Measurements from ENCODE around the gene C16orf74.

The C16orf74 gene

DNA sequence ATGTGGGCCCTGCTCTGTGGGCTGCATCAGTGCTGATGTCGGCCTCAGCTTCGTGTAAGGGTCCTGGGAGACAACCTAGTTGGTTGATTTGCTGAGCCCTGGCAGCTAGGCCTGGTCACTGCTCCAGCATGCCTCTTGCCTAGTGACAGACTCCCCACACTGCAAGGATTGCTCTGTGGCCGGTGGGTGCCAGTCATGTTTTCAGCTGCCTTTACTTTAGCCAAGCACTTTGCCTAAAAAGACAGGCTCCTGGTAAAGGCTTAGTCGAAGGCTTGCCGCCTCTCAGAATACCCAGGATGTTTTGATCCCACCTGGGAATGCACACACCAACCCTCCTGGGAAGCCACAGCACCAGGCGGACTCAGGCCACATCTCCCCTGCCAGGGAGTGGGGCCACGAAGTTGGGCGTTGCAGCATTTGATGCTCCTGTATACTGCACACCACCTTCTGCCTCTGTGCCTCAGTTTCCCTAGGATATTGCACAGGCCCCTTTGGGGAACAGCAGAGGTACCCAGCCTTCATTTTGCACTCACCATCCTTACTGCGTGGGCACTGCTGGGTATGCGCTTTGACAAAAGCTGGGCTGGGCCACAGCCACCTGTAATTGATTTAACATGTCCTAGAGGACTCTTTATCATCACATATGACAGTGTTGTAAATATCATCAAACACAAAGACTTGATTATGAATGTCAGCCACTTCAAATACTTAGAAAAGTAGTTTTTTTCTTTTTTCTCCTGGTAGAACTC lies 82.0 kb downstream of the C16orf74 start:
- no peak for DNase-seq

- no peak for DNase-seq
Observed at GRCh38 chr16:85667841-85668413, 83.0 kb downstream of the C16orf74 start.

- DNase-seq, result no peak
Observed at GRCh38 chr16:85667261-85667660, 83.6 kb downstream of the C16orf74 start.

- DNase-seq, result no peak
Observed at GRCh38 chr16:85665929-85666328, 85.0 kb downstream of the C16orf74 start.

- no peak for DNase-seq
Observed at GRCh38 chr16:85665373-85665740, 85.5 kb downstream of the C16orf74 start.

GRCh38 chr16:85664580-85665372 lies 86.1 kb downstream of the C16orf74 start:
- no peak for DNase-seq

GRCh38 chr16:85663891-85664321 lies 87.0 kb downstream of the C16orf74 start:
- DNase-seq, result no peak

DNA sequence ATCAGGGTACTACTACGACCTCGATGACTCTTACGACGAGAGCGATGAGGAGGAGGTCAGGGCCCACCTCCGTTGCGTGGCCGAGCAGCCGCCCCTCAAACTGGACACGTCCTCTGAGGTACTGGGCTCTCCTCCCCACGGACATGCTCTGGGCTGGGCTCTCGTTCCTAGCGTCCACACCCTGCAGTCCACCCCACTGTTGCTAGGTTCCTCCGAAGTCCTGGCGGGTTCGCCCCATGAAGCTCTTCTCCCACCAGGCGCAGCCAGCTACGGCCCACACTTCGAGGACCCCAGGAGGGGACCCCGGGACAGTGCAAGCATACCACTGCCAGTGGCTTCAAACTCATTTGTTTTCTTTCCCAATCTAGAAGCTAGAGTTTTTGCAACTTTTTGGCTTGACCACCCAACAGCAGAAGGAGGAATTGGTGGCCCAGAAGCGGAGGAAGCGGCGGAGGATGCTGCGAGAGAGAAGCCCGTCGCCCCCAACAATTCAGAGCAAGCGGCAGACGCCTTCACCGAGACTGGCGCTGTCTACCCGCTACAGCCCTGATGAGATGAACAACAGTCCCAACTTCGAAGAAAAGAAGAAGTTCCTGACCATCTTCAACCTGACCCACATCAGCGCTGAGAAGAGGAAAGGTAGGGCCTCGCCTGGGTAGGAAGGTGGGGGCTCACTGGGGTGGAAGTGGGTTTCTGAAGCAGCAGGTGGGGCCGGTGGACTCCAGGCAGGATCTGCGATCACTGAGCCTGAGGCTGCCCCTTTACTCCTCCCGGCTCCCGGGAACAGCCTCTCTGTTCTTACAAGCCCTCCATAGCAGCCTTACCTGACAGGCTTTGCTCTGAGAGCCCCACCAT lies 87.7 kb downstream of the C16orf74 start:
- DNase-seq, result no peak

GRCh38 chr16:85662482-85662812 lies 88.4 kb downstream of the C16orf74 start:
- no peak for DNase-seq

- no peak for DNase-seq
Observed at GRCh38 chr16:85661740-85662481, 89.0 kb downstream of the C16orf74 start.

- DNase-seq, result no peak
Observed at GRCh38 chr16:85660843-85661739, 89.8 kb downstream of the C16orf74 start.

GRCh38 chr16:85659805-85660511 lies 90.9 kb downstream of the C16orf74 start:
- DNase-seq, result no peak

DNA sequence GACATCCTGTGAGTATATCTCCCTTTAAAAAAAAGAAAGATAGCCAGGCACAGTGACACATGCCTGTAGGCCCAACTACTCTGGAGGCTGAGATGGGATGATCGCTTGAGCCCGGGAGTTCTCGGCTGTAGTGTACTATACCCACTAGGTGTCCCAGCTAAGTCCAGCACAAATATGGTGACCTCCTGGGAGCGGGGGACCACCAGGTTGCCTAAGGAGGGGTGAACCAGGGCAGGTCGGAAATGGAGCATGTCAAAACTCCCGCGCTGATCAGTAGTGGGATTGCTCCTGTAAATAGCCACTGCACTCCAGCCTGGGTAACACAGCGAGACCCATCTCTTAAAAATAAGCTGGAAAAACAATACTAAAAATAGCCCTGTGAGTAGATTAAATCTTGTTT lies 91.6 kb downstream of the C16orf74 start:
- DNase-seq, result no peak

DNA sequence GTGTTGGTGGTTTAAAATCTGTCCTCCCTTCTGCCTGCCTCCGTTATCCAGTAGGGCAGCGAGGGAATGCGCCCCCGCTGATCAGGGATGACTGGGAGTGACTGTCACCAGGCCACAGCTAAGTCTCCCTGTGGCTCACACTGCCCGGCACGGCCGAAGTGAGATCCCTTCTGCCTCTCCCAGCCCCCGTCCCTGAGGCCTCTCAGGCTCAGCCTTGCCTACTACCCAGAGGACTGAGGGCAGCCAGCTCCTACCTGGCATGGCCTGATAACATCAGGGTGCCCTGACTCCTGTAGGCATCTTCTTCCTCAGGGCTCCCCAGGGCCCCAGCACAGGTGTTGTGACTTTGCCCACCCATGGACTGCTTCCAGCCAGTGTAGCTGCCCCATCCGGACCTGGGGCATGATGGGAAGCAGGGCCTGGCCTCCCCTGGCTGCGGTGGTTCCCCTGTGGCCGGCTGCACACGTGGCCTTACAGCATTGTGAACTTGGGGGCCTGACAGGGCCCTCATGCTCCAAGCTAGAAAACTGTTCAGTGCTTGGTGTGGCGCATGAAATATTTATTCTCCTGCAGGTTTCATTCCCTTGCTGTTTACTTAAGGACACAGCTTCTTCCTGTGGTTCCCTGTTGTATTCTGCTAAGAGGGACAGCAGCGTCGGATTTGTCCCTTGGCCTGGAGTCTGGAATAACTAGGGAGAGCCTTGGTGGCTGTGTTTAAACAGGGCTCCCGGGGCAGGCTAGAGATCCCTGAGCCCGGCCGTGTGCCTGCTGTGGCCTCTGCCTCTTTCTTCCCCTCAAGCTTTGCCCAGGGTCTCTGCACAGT lies 92.2 kb downstream of the C16orf74 start:
- no peak for DNase-seq

DNA sequence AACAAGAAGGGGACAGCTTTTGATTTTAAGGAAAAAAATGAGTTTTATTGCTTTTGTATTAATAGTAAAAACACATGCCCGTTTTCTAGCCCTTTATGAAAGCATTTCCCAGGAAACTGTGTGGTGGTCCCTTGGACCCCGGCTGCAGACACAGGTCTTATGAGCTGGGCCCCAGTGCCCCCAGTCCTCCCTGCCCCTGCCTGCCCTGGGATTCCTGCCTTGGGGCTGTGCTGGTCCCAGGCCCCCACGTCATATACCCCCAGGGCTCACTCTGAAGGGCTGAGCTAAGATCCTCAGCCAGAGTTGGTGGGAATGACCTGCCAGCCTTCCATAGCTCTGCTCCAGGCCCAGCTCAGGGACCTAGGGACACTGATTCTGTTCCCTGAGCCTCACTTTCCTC lies 92.9 kb downstream of the C16orf74 start:
- DNase-seq, result no peak
